Activated CD8-positive, alpha-beta T cell treated with anti-CD3 and anti-CD28 coated beads for 36 hours (primary cell): ENCODE measurements around the gene GALNT9. TPM values are rescaled to one million over a fixed set of nuclear protein-coding genes. Genes with fewer than 3 reads are reported as not detected.

ENCODE experiments used
- ATAC-seq: fragments of 200-7000 bp; cut with Tn5 transposase; one replicate; pipeline ENCODE4 v1.10.0; 2021; ENCODE audit warnings: mild to moderate bottlenecking, moderate library complexity
- CTCF ChIA-PET: fragments of 350-600 bp; sonication (Branson Sonifier 250); formaldehyde crosslinking; loops from one replicate; lab custom pipeline; 2021; ENCODE audit warnings: antibody characterized with exemption; lab: Charles Lee
- POLR2A ChIA-PET: fragments of 350-600 bp; sonication (Branson Sonifier 250); formaldehyde crosslinking; loops from one replicate; lab custom pipeline; 2021; ENCODE audit warnings: antibody characterized with exemption; lab: Charles Lee
- DNase-seq: peaks from one replicate; pipeline ENCODE4 v3.0.0-alpha.2; 2020
- H3K27ac Mint-ChIP-seq: one replicate; pipeline ENCODE4 v1.8.0; 2021; ENCODE audit warnings: mild to moderate bottlenecking, mixed read lengths
- H3K27me3 Mint-ChIP-seq: one replicate; pipeline ENCODE4 v1.8.0; 2021; ENCODE audit warnings: mixed read lengths
- H3K36me3 Mint-ChIP-seq: one replicate; pipeline ENCODE4 v1.8.0; 2021; ENCODE audit warnings: low read depth, mixed read lengths
- H3K4me1 Mint-ChIP-seq: one replicate; pipeline ENCODE4 v1.8.0; 2021; ENCODE audit warnings: low read depth, mixed read lengths
- H3K4me3 Mint-ChIP-seq: one replicate; pipeline ENCODE4 v1.8.0; 2021; ENCODE audit warnings: mild to moderate bottlenecking, moderate library complexity, mixed read lengths
- H3K9me3 Mint-ChIP-seq: one replicate; pipeline ENCODE4 v1.8.0; 2021; ENCODE audit warnings: mixed read lengths
- intact Hi-C: fragments of 100-400 bp; cut with micrococcal nuclease; formaldehyde crosslinking; loops from one replicate; pipeline ENCODE4 v1.10.0; 2022
- total RNA-seq, 2 experiments: library from RNA; stranded (reverse); gene quantifications; one replicate each; pipeline ENCODE4 v1.2.3, GENCODE V29; 2021
- TF ChIP-seq, protein P1 (sequence below): fragments of 200-600 bp; IDR thresholded peaks from one replicate; pipeline ENCODE4 v1.8.0; 2022; ENCODE audit warnings: antibody characterized with exemption, mild to moderate bottlenecking

GALNT9 gene
- total RNA-seq, 2 experiments from 2014 or later, result not detected

DNA sequence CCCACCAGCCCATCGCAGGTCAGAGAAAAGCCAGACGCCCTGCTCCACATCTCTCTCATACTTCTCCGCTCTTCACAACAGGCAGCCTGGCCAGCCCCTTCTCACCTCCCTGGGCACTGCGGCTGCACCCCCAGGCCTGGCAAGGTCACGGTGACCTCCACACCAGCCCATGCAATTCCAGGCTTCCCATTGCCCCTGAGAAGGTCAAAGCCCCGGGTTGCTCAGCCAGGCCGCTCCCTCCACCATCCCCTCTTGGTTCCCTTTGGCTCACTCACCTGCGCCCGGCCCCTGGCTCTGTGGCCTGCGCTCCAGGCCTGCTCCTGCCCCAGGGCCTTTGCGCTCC, 55.4 kb downstream of the GALNT9 start:
- intact Hi-C loops, result no loop called here
- Mint-ChIP-seq H3K4me1 (no peaks in the 10 kb centered on the region), H3K27me3 (peaks cover 12% of the 10 kb centered on the region), H3K27ac (no peak overlapping the region), H3K4me3 (no peak overlapping the region), H3K36me3 (no peaks in the 10 kb centered on the region), H3K9me3 (no peaks in the 10 kb centered on the region)
- TF ChIP-seq, protein P1, sequence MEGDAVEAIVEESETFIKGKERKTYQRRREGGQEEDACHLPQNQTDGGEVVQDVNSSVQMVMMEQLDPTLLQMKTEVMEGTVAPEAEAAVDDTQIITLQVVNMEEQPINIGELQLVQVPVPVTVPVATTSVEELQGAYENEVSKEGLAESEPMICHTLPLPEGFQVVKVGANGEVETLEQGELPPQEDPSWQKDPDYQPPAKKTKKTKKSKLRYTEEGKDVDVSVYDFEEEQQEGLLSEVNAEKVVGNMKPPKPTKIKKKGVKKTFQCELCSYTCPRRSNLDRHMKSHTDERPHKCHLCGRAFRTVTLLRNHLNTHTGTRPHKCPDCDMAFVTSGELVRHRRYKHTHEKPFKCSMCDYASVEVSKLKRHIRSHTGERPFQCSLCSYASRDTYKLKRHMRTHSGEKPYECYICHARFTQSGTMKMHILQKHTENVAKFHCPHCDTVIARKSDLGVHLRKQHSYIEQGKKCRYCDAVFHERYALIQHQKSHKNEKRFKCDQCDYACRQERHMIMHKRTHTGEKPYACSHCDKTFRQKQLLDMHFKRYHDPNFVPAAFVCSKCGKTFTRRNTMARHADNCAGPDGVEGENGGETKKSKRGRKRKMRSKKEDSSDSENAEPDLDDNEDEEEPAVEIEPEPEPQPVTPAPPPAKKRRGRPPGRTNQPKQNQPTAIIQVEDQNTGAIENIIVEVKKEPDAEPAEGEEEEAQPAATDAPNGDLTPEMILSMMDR, result no peak
- ATAC-seq, result no peak
- CTCF ChIA-PET, result no interaction called here
- no peak for DNase-seq
- POLR2A ChIA-PET, result no interaction called here

DNA sequence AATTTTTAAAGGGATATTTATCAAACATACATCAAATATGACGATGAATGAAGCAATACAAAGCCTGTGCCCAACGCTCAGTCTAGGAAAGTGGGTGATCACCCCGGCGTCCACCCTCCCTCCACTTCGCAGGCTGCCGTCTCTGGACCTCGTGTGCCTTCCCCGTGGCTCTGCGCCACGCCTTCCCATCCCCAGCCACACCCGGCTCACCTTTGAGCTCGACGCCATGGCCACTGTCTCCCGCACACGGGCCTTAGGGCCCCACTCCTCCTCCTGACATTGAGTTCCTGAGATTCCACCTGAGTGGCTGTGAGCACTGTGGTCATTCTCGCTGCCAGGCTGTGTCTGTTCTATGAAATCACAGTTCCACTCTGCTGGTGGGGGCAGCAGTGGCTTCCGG, 56.7 kb downstream of the GALNT9 start:
- ChIA-PET CTCF (no interaction called here), POLR2A (no interaction called here)
- peaks cover 12% of the 10 kb centered on the region for H3K27me3 Mint-ChIP-seq
- H3K36me3 Mint-ChIP-seq, result no peaks in the 10 kb centered on the region
- TF ChIP-seq, protein P1, result no peak
- no peaks in the 10 kb centered on the region for H3K9me3 Mint-ChIP-seq
- intact Hi-C loops, result no loop called here
- no peak overlapping the region for H3K27ac Mint-ChIP-seq
- ATAC-seq (no peak), DNase-seq (no peak)
- H3K4me1 Mint-ChIP-seq, result no peaks in the 10 kb centered on the region
- no peak overlapping the region for H3K4me3 Mint-ChIP-seq

DNA sequence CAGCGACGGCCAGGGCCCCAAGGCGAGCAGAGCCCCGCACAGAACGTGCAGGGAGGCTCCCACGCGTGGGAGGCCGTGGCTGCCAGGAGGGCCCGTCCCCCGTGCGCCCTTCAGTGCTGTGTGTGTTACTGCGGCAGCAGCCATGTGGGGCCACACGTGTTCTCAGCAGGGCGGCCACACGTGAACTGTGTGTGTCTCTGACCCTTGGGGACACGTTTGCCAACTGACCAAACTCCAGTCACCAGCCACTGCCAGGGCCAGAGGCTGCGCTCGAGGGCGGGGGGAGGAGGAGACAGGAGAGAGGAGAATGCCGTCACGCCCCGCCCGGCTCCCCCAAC, 57.7 kb downstream of the GALNT9 start:
- Mint-ChIP-seq H3K4me1 (no peaks in the 10 kb centered on the region), H3K4me3 (no peak overlapping the region), H3K27ac (no peak overlapping the region), H3K9me3 (no peaks in the 10 kb centered on the region), H3K36me3 (no peaks in the 10 kb centered on the region), H3K27me3 (peaks cover 8% of the 10 kb centered on the region)
- ATAC-seq, result no peak
- ChIA-PET CTCF (no interaction called here), POLR2A (no interaction called here)
- DNase-seq, result no peak
- intact Hi-C loops, result no loop called here
- TF ChIP-seq, protein P1, result no peak

DNA sequence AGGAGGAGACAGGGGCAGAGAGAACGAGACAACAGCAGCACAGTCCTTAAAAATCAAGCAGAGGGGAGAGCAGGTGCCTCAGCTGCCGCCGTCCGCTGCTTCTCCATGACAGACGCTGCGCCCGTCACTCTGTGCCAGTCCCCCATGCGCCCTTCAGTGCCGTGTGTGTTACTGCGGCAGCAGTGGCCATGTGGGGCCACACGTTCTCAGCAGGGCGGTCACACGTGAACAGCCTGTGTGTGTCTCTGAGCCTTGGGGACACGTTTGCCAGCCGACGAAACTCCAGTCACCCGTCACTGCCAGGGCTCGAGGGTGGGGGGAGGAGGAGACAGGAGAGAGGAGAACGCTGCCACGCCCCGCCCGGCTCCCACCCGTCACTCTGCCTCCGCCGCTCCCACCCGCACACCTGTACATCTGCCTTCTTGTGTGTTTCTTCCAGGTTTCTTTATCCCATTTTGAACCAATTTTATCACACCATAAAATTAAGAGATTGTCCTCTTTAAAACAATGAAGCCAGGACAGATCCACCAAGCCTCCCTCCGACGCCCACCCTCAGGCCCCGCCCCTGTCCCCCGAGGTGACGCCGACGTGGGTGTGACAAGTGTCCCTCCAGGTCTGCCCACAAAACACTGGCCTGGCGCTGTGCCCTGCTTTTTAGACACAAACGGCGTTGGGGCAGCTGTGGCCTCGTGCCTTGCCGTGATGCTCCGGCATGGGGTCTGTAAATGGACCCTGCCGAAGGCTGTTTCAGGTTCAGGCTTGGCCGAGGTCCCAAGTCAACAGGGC, 58.2 kb downstream of the GALNT9 start:
- H3K4me1 Mint-ChIP-seq, result no peaks in the 10 kb centered on the region
- ATAC-seq (no peak), DNase-seq (no peak)
- peaks cover 6% of the 10 kb centered on the region for H3K27me3 Mint-ChIP-seq
- ChIA-PET CTCF (no interaction called here), POLR2A (interaction anchor here (0.6 kb wide), 1 partner anchor 273 kb away, joined by 3 read pairs; no protein-coding TSS in a partner anchor)
- intact Hi-C loops, result no loop called here
- H3K9me3 Mint-ChIP-seq, result no peaks in the 10 kb centered on the region
- no peak overlapping the region for H3K4me3 Mint-ChIP-seq
- no peaks in the 10 kb centered on the region for H3K36me3 Mint-ChIP-seq
- H3K27ac Mint-ChIP-seq, result no peak overlapping the region
- TF ChIP-seq, protein P1, result no peak

DNA sequence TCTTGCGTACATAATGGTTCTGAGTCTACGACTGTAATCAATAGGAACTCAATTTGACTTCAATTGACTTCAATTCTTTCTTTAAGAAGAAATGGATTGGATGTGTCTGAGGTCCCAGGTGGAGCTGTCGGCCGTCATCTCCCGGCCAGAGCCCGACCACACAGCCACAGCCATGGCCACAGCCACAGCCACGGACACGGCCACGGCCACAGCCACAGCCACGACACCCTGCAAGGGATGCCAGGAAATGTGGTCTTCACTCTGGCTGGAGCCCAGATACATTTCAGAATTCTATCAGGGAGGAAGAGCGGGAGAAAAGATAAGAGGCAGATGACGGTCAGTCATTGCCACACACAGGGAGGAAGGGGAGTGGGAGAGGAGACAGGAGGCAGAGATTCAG, 58.9 kb downstream of the GALNT9 start:
- no peak for ATAC-seq
- H3K27ac Mint-ChIP-seq, result no peak overlapping the region
- H3K4me3 Mint-ChIP-seq, result no peak overlapping the region
- TF ChIP-seq, protein P1, result no peak
- ChIA-PET CTCF (no interaction called here), POLR2A (interaction anchor here (0.6 kb wide), 1 partner anchor 272 kb away, joined by 3 read pairs; no protein-coding TSS in a partner anchor)
- intact Hi-C loops, result no loop called here
- peaks cover 5% of the 10 kb centered on the region for H3K27me3 Mint-ChIP-seq
- H3K4me1 Mint-ChIP-seq, result no peaks in the 10 kb centered on the region
- no peak for DNase-seq
- no peaks in the 10 kb centered on the region for H3K36me3 Mint-ChIP-seq
- no peaks in the 10 kb centered on the region for H3K9me3 Mint-ChIP-seq
